Inflammatory macrophage (primary cell): ENCODE results near the gene HSPD1.
"Not testable (repeated sequence)": the region's sequence is repeated elsewhere in the genome, so short reads cannot be mapped to it uniquely, and the experiment has no call there.

Experiments
- DNase-seq, 2 donors: peaks; one replicate each; pipeline ENCODE4 v3.0.0-alpha.2; 2020 to 2022

The HSPD1 gene

GRCh38 chr2:197496695-197497094 lies 2.9 kb downstream of the HSPD1 start:
- DNase-seq: no peak

GRCh38 chr2:197495433-197496134 lies 4.1 kb downstream of the HSPD1 start:
- DNase-seq: no peak

GRCh38 chr2:197487385-197487784 lies 12.3 kb downstream of the HSPD1 start:
- no peak for DNase-seq

- DNase-seq: no peak
Observed at GRCh38 chr2:197486175-197486574, 13.5 kb downstream of the HSPD1 start.

GRCh38 chr2:197484248-197484647 lies 15.4 kb downstream of the HSPD1 start:
- DNase-seq: not testable (repeated sequence)

GRCh38 chr2:197480165-197481036 lies 19.2 kb downstream of the HSPD1 start:
- DNase-seq: no peak

GRCh38 chr2:197477797-197478196 lies 21.8 kb downstream of the HSPD1 start:
- DNase-seq: no peak

GRCh38 chr2:197472166-197472565 lies 27.5 kb downstream of the HSPD1 start:
- DNase-seq: no peak

- DNase-seq: no peak
Observed at GRCh38 chr2:197464175-197464574, 35.5 kb downstream of the HSPD1 start.

- DNase-seq: no peak
Observed at GRCh38 chr2:197461057-197461456, 38.6 kb downstream of the HSPD1 start.

- no peak for DNase-seq
Observed at GRCh38 chr2:197460649-197461048, 39.0 kb downstream of the HSPD1 start.

GRCh38 chr2:197455428-197455827 lies 44.2 kb downstream of the HSPD1 start:
- no peak for DNase-seq

- no peak for DNase-seq
Observed at GRCh38 chr2:197454923-197455322, 44.7 kb downstream of the HSPD1 start.

- no peak for DNase-seq
Observed at GRCh38 chr2:197453914-197454398, 45.7 kb downstream of the HSPD1 start.

- DNase-seq: peak; percentile 100
Observed at GRCh38 chr2:197453123-197453913, 46.3 kb downstream of the HSPD1 start, which contains the start of gene COQ10B. TSS of gene COQ10B (plus strand) at chr2:197453552. CDS start at chr2:197453561, 9 bp downstream.

GRCh38 chr2:197452754-197453122 lies 46.9 kb downstream of the HSPD1 start:
- no peak for DNase-seq

GRCh38 chr2:197450935-197451358 lies 48.7 kb downstream of the HSPD1 start:
- DNase-seq: not testable (repeated sequence)

GRCh38 chr2:197450465-197450864 lies 49.2 kb downstream of the HSPD1 start:
- DNase-seq: no peak

GRCh38 chr2:197446844-197447243 lies 52.8 kb downstream of the HSPD1 start:
- no peak for DNase-seq

- DNase-seq: no peak
Observed at GRCh38 chr2:197445746-197446145, 53.9 kb downstream of the HSPD1 start.

GRCh38 chr2:197442857-197443256 lies 56.8 kb downstream of the HSPD1 start:
- DNase-seq: peak; percentile 72 to 83

GRCh38 chr2:197437380-197437779 lies 62.3 kb downstream of the HSPD1 start:
- DNase-seq: no peak
